ENCODE data around the gene ITPR1. TPM values are rescaled to one million over a fixed set of nuclear protein-coding genes. Genes with fewer than 3 reads are reported as not detected.

The ITPR1 gene
- total and polyA plus RNA-seq, 2 of the 4 experiments (the other 2 are of a cell fraction) = 1.8 to 5.7 TPM

- H3K56ac ChIP-seq (ENCODE audit: extremely low read depth, insufficient read depth, low read length) = no peak overlapping the region
- H3K9ac ChIP-seq (ENCODE audit: low read depth, low read length) = no peak overlapping the region
- ChIA-PET POLR2A (ENCODE audit: unreplicated experiment) (no interaction called here), CTCF (no interaction called here)
- H3K79me1 ChIP-seq (ENCODE audit: low read depth in 1 of 2, low read length in 2 of 2) = no peaks in the 10 kb centered on the region
- H3K27ac ChIP-seq (ENCODE audit: insufficient read depth, low read length) = no peak overlapping the region
- peaks cover 1% of the 10 kb centered on the region; the same call in 1 of the 2 replicates for H3K36me3 ChIP-seq (ENCODE audit: control insufficient read depth, insufficient read depth, low read length)
- H2BK15ac ChIP-seq (ENCODE audit: low read depth, low read length) = no peak overlapping the region
- H2BK120ac ChIP-seq (ENCODE audit: low read depth, low read length) = no peak overlapping the region
- no peak overlapping the region for H2AK5ac ChIP-seq (ENCODE audit: low read depth, low read length)
- no peak overlapping the region for H3K23ac ChIP-seq (ENCODE audit: low read depth, low read length)
- dilution Hi-C loops (cut with HindIII; ENCODE audit: low sequenced_read_pairs, unreplicated experiment) = no loop called here
- no peak overlapping the region for H3K18ac ChIP-seq (ENCODE audit: low read depth, low read length)
- no peak overlapping the region for H2BK20ac ChIP-seq (ENCODE audit: low read depth, low read length)
- no peaks in the 10 kb centered on the region for H3K9me1 ChIP-seq (ENCODE audit: insufficient read depth, low read length)
- in situ Hi-C loops (cut with MboI; ENCODE audit: low sequenced_read_pairs) = no loop called here
- no peak overlapping the region for H2BK5ac ChIP-seq (ENCODE audit: low read depth, low read length, poor library complexity, severe bottlenecking)
- no peak for TF ChIP-seq CEBPB (IDR thresholded peaks at IDR 0.05; ENCODE audit: low read depth, low read length)
- no peak for TF ChIP-seq MXI1 (IDR thresholded peaks at IDR 0.05; ENCODE audit: borderline replicate concordance, low read depth, low read length)
- no peak for TF ChIP-seq CHD1 (IDR thresholded peaks at IDR 0.05; ENCODE audit: low read depth, low read length)
- no peak for TF ChIP-seq MAZ (IDR thresholded peaks at IDR 0.05; ENCODE audit: borderline replicate concordance, low read depth, low read length)
- TF ChIP-seq BHLHE40 (IDR thresholded peaks at IDR 0.05; ENCODE audit: low read depth, low read length) = no peak
- no peak for TF ChIP-seq FOS (IDR thresholded peaks at IDR 0.05; ENCODE audit: low read depth, low read length)
- no peak for TF ChIP-seq ELK1 (IDR thresholded peaks at IDR 0.05; ENCODE audit: borderline replicate concordance, low read depth, low read length)
- TF ChIP-seq NFE2L2 (IDR thresholded peaks at IDR 0.05; ENCODE audit: low read depth, low read length) = no peak
- H2AFZ ChIP-seq (replicated peaks; ENCODE audit: low read length, poor library complexity) = no peak overlapping the region
- no TSS peak for BruUV-seq (replicated peaks)
- intact Hi-C loops (cut with micrococcal nuclease) = no loop called here
- no peak overlapping the region for H3K4me3 ChIP-seq (ENCODE audit: insufficient read depth, low read depth, low read length)
- no peak overlapping the region for H4K91ac ChIP-seq (ENCODE audit: insufficient read depth, low read depth, low read length)
- no peaks in the 10 kb centered on the region for H3K9me3 ChIP-seq (ENCODE audit: control insufficient read depth, insufficient read depth, low read length)
- no peak overlapping the region for H3K4me2 ChIP-seq (ENCODE audit: low read depth, low read length)
- ATAC-seq (ENCODE audit: low read depth) (no peak), DNase-seq (no peak)
- no peaks in the 10 kb centered on the region for H3K4me1 ChIP-seq (ENCODE audit: control insufficient read depth, insufficient read depth, low read length)
- no peak overlapping the region for H3K4ac ChIP-seq (ENCODE audit: low read depth, low read length)
- no peaks in the 10 kb centered on the region for H3K27me3 ChIP-seq (ENCODE audit: control insufficient read depth, insufficient read depth, low read length)
- no CpG with 5 or more reads among the region's 2 CpGs for WGBS, 2 experiments (ENCODE audit: extremely low coverage in 2 of 2, insufficient read length in 1 of 2)
- H4K8ac ChIP-seq (ENCODE audit: low read depth in 2 of 2, low read length in 2 of 2) = no peak overlapping the region
- no peaks in the 10 kb centered on the region for H4K20me1 ChIP-seq (ENCODE audit: insufficient read depth, low read length)
- H4K5ac ChIP-seq (ENCODE audit: low read depth, low read length) = no peak overlapping the region
- no peak overlapping the region for H2AK9ac ChIP-seq (replicated peaks; ENCODE audit: low read depth, low read length, poor library complexity)
- no peak overlapping the region for H3K14ac ChIP-seq (replicated peaks; ENCODE audit: low read depth, low read length)
Observed at GRCh38 chr3:4664412-4664811, 171.3 kb downstream of the ITPR1 start.
